Peyer's patch (tissue), 4 donors: ENCODE data around the gene SPNS3.
A peak's percentile ranks its signal among the peaks of the same experiment; 100 is the strongest.

Experiments
- POLR2A ChIP-seq, 2 donors: fragments of 450-650 bp; IDR thresholded peaks; one replicate each; pipeline ENCODE4 v1.5.1; 2017; ENCODE audit warnings: antibody characterized with exemption in 2 of 2, mild to moderate bottlenecking in 2 of 2, moderate library complexity in 2 of 2
- TF ChIP-seq, protein P1 (sequence below), 6 experiments: fragments of 450-650 bp in 4 of 6; fragments of 200-600 bp in 2 of 6; sonication (generic) in 1 of 6; IDR thresholded peaks; one replicate each; pipeline ENCODE4 v1.5.1; 2017 to 2019; ENCODE audit warnings: antibody characterized with exemption in 6 of 6, mild to moderate bottlenecking in 3 of 6, moderate library complexity in 1 of 6

DNA sequence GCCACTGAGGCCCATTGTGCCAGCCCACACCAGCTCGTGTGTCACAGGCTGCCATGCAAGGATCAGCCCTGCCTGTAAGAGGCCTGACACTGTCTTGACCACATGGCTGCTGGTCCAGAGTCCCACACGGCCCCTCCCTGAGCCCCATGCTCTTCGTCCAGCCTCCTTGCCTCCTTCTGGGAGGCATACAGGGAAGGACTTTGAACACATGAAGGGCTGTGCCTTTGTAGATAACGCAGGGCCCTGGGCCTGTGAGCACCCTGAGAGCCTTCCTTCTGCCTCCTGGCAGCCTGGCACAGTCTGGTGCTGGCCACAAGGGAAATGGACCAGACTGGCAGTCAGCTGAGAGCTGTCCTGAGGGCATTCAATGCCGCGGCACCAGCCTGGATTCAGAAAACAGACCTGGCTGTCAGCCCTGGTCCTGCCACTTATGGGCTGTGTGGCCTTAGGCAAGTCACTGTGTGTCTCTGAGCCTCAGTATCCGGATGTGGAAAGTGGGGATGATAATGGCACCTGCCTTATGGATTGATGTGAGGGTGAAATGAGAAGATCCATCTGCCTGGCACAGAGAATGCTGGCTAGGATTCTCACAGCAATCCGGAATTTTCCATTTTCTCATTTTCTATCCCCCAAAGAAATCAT, 45.7 kb downstream of the SPNS3 start:
- TF ChIP-seq, protein P1, sequence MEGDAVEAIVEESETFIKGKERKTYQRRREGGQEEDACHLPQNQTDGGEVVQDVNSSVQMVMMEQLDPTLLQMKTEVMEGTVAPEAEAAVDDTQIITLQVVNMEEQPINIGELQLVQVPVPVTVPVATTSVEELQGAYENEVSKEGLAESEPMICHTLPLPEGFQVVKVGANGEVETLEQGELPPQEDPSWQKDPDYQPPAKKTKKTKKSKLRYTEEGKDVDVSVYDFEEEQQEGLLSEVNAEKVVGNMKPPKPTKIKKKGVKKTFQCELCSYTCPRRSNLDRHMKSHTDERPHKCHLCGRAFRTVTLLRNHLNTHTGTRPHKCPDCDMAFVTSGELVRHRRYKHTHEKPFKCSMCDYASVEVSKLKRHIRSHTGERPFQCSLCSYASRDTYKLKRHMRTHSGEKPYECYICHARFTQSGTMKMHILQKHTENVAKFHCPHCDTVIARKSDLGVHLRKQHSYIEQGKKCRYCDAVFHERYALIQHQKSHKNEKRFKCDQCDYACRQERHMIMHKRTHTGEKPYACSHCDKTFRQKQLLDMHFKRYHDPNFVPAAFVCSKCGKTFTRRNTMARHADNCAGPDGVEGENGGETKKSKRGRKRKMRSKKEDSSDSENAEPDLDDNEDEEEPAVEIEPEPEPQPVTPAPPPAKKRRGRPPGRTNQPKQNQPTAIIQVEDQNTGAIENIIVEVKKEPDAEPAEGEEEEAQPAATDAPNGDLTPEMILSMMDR (IDR thresholded peaks at IDR 0.05): peak in 3 of 6 experiments; percentile 30 to 35 (median 32)
- peak; percentile 62 to 87 for TF ChIP-seq POLR2A (IDR thresholded peaks at IDR 0.05)
